A549 treated with Hydrocortisone at 1 μM for 4 hours (cell line): ENCODE data around the gene BICD1. TPM values are rescaled to one million over a fixed set of nuclear protein-coding genes. Genes with fewer than 3 reads are reported as not detected.

Experiments used
- total RNA-seq: library from RNA; stranded (reverse); fragments of 200-300 nt; extraction: Qiagen RNA extraction; gene quantifications from 5 replicates; pipeline ENCODE4 v1.2.3, GENCODE V29; 2022

The BICD1 gene
- total RNA-seq: 12.1 to 14.0 TPM (median 13.3 TPM) in 5 replicates

GRCh38 chr12:32106517-32107358 lies at the start of gene BICD1:
TSS of gene BICD1 (plus strand) at chr12:32106847. CDS start at chr12:32107332, 485 bp downstream.

DNA sequence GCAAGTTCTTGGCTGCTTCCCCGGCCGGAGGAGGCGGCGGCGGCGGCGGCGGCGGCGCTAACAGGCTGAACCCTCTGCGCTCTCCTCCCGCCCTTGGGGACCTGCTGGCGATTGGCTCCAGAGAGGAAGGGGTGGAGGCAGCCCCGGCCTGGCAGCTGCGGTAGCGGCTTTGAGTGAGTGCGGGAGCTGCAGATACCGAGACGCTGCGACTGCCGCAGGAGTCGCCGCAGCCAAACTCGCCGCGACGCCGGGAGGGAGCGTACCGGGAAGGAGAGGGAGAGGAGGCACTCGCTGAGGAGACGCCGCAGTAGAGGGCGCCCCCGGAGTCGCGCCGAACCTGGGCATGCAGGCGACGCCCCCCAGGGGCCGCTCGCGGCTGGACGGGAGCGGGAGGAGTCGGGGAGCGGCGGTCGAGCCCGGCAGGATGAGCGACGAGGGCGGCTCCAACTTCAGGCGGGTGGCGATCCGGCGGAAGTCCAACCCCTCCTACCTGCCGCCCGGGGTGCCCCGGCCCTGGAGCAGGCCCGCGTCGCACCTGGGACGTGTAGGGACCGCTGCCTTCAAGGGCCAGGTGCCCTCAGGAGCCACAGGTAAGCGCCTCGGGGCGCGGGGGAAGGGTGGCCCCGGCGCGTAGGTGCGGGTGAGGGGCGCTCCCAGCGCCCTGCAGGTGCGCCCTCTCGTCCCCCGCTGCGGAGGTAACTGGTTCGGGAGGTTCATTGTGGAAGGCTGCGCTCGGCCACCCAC lies 292.9 kb downstream of the BICD1 start, which contains the start of gene FGD4:
TSS of gene FGD4 (plus strand) at position 189 of the 744 bp plus-strand sequence.

Other genes with a start within 250 kb of the BICD1 start
- 15.3 to 19.9 TPM (median 16.2 TPM) in 5 replicates for gene RESF1, start 147.4 kb upstream of the BICD1 start, total RNA-seq